ENCODE measurements around the gene ZCCHC24. TPM values are rescaled to one million over a fixed set of nuclear protein-coding genes. Genes with fewer than 3 reads are reported as not detected.
A peak's percentile ranks its signal among the peaks of the same experiment; 100 is the strongest.

Gene ZCCHC24
- total and polyA plus RNA-seq, 4 donors = 7.8 to 23.9 (median 14.8) TPM

- no peak overlapping the region for H3K9ac ChIP-seq (ENCODE audit: low read depth in 1 of 2, low read length in 2 of 2)
- peaks cover 0 to 6% (median 2%) of the 10 kb centered on the region in 4 donors for H3K36me3 ChIP-seq (ENCODE audit: control insufficient read depth in 4 of 4, insufficient read depth in 3 of 4, low read depth in 1 of 4, low read length in 3 of 4)
- no peaks in the 10 kb centered on the region for H3K9me3 ChIP-seq (ENCODE audit: control insufficient read depth in 4 of 4, low read length in 3 of 4)
- 92% methylated on average over 12 of the region's 12 CpGs for WGBS
- H3K27ac ChIP-seq (ENCODE audit: low read depth in 1 of 2, low read length in 2 of 2) = peak overlapping the region in 1 of 2 donors; percentile 84
- no peak overlapping the region for H3K4me3 ChIP-seq (ENCODE audit: low read depth in 1 of 3, low read length in 3 of 3)
- H3K4me1 ChIP-seq (ENCODE audit: control insufficient read depth in 4 of 4, insufficient read depth in 4 of 4, low read length in 3 of 4) = peaks cover 4 to 67% (median 48%) of the 10 kb centered on the region in 4 donors
- TF ChIP-seq, protein P1, sequence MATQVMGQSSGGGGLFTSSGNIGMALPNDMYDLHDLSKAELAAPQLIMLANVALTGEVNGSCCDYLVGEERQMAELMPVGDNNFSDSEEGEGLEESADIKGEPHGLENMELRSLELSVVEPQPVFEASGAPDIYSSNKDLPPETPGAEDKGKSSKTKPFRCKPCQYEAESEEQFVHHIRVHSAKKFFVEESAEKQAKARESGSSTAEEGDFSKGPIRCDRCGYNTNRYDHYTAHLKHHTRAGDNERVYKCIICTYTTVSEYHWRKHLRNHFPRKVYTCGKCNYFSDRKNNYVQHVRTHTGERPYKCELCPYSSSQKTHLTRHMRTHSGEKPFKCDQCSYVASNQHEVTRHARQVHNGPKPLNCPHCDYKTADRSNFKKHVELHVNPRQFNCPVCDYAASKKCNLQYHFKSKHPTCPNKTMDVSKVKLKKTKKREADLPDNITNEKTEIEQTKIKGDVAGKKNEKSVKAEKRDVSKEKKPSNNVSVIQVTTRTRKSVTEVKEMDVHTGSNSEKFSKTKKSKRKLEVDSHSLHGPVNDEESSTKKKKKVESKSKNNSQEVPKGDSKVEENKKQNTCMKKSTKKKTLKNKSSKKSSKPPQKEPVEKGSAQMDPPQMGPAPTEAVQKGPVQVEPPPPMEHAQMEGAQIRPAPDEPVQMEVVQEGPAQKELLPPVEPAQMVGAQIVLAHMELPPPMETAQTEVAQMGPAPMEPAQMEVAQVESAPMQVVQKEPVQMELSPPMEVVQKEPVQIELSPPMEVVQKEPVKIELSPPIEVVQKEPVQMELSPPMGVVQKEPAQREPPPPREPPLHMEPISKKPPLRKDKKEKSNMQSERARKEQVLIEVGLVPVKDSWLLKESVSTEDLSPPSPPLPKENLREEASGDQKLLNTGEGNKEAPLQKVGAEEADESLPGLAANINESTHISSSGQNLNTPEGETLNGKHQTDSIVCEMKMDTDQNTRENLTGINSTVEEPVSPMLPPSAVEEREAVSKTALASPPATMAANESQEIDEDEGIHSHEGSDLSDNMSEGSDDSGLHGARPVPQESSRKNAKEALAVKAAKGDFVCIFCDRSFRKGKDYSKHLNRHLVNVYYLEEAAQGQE (IDR thresholded peaks at IDR 0.05) = no peak
- TF ChIP-seq RXRA (IDR thresholded peaks at IDR 0.05) = no peak
- no peak for TF ChIP-seq HNF4G (IDR thresholded peaks at IDR 0.05)
- no peak for DNase-seq (ENCODE audit: low spot score)
- no peaks in the 10 kb centered on the region for H3K27me3 ChIP-seq (ENCODE audit: control insufficient read depth in 4 of 4, insufficient read depth in 4 of 4, low read length in 3 of 4)
Measured at GRCh38 chr10:79437111-79437814, 8.2 kb downstream of the ZCCHC24 start.

GRCh38 chr10:79436850-79437103 lies 8.6 kb downstream of the ZCCHC24 start:
- H3K27ac ChIP-seq (ENCODE audit: low read depth in 1 of 2, low read length in 2 of 2) = peak overlapping the region in 1 of 2 donors; percentile 84
- no peak overlapping the region for H3K4me3 ChIP-seq (ENCODE audit: low read depth in 1 of 3, low read length in 3 of 3)
- DNase-seq (ENCODE audit: low spot score) = no peak
- H3K27me3 ChIP-seq (ENCODE audit: control insufficient read depth in 4 of 4, insufficient read depth in 4 of 4, low read length in 3 of 4) = no peaks in the 10 kb centered on the region
- no peak overlapping the region for H3K9ac ChIP-seq (ENCODE audit: low read depth in 1 of 2, low read length in 2 of 2)
- no peaks in the 10 kb centered on the region for H3K9me3 ChIP-seq (ENCODE audit: control insufficient read depth in 4 of 4, low read length in 3 of 4)
- peaks cover 4 to 62% (median 43%) of the 10 kb centered on the region in 4 donors for H3K4me1 ChIP-seq (ENCODE audit: control insufficient read depth in 4 of 4, insufficient read depth in 4 of 4, low read length in 3 of 4)
- H3K36me3 ChIP-seq (ENCODE audit: control insufficient read depth in 4 of 4, insufficient read depth in 3 of 4, low read depth in 1 of 4, low read length in 3 of 4) = peaks cover 0 to 10% (median 4%) of the 10 kb centered on the region in 4 donors
- 56% methylated on average over 2 of the region's 2 CpGs for WGBS
- TF ChIP-seq RAD21 (IDR thresholded peaks at IDR 0.05) (no peak), RXRA (IDR thresholded peaks at IDR 0.05) (peak in 1 of 2 donors; percentile 55)

DNA sequence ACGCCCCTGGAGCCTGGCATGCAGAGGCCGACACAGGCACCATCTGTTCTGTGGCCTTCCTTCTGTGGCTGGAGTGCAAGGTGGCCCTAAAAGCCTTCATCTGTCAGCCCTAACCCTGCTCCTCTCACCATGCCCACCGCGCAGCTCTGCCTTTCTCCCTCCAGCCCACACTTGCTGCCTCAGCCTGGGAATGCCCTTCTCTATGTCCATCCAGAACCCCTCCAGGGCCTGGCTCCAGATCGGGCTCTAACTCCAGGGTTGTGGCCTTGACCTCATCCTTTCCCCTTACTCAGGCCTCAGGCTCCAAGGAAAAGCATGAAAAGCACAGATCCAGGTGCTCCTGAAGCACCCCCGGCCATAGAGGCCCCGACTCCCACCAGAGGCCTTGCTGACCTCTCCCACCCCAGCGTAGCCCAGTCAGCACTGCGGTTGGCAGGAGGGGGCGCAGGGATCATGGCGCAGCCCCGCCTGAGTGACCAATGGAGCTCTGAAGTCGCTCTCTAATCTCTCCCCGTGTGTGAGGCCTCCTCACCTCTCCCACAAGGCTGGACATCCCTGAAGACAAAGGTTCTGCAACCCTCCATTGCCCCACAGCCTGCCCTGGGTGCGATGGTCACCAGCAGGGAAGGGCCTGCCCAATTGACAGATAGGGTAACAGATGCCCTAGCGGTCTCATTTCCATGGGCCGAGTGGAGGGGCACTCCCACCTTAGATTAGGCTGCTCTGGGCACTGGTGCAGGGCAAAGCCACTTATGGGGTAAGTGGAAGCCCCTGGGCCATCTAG lies 9.2 kb downstream of the ZCCHC24 start:
- Histone ChIP-seq H3K27me3 (ENCODE audit: control insufficient read depth in 4 of 4, insufficient read depth in 4 of 4, low read length in 3 of 4) (no peaks in the 10 kb centered on the region), H3K4me3 (ENCODE audit: low read depth in 1 of 3, low read length in 3 of 3) (no peak overlapping the region), H3K36me3 (ENCODE audit: control insufficient read depth in 4 of 4, insufficient read depth in 3 of 4, low read depth in 1 of 4, low read length in 3 of 4) (peaks cover 0 to 15% (median 8%) of the 10 kb centered on the region in 4 donors), H3K4me1 (ENCODE audit: control insufficient read depth in 4 of 4, insufficient read depth in 4 of 4, low read length in 3 of 4) (peaks cover 4 to 58% (median 38%) of the 10 kb centered on the region in 4 donors), H3K9me3 (ENCODE audit: control insufficient read depth in 4 of 4, low read length in 3 of 4) (no peaks in the 10 kb centered on the region), H3K9ac (ENCODE audit: low read depth in 1 of 2, low read length in 2 of 2) (no peak overlapping the region), H3K27ac (ENCODE audit: low read depth in 1 of 2, low read length in 2 of 2) (peak overlapping the region; percentile 72 to 84)
- DNase-seq (ENCODE audit: low spot score) = no peak
- 87% methylated on average over 17 of the region's 17 CpGs for WGBS
- TF ChIP-seq GABPA (IDR thresholded peaks at IDR 0.05 in 1 of 2, conservative IDR thresholded peaks at IDR 0.05 in 1 of 2) (no peak), YY1 (IDR thresholded peaks at IDR 0.05) (no peak), HNF4A (conservative IDR thresholded peaks at IDR 0.05) (no peak), EGR1 (IDR thresholded peaks at IDR 0.05; ENCODE audit: low read depth in 2 of 2) (no peak), FOXA2 (IDR thresholded peaks at IDR 0.05) (no peak), ZBTB33 (IDR thresholded peaks at IDR 0.05) (no peak), SP1 (IDR thresholded peaks at IDR 0.05) (no peak), JUND (IDR thresholded peaks at IDR 0.05) (no peak)
- TF ChIP-seq, protein P2, sequence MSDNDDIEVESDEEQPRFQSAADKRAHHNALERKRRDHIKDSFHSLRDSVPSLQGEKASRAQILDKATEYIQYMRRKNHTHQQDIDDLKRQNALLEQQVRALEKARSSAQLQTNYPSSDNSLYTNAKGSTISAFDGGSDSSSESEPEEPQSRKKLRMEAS (IDR thresholded peaks at IDR 0.05) = no peak
- TF ChIP-seq, protein P1 (IDR thresholded peaks at IDR 0.05) = no peak

Data from liver (tissue), 9 donors.